Lung (tissue), 16 donors: ENCODE measurements around the gene CDC5L. TPM values are rescaled to one million over a fixed set of nuclear protein-coding genes. Genes with fewer than 3 reads are reported as not detected.

Experiments
- ATAC-seq: fragments of 200-7000 bp; cut with Tn5 transposase; one replicate; pipeline ENCODE4 v1.9.1; 2020; ENCODE audit warnings: moderate number of reproducible peaks; ENCODE audit not compliant: insufficient read depth, low FRiP score
- DNase-seq, 3 donors: peaks; one replicate each; pipeline ENCODE4 v3.0.0-alpha.2; 2013 to 2017
- H3K27ac ChIP-seq, 2 donors: one replicate each; pipeline ENCODE4 v1.5.1; 2013; ENCODE audit warnings: mild to moderate bottlenecking in 2 of 2, moderate library complexity in 2 of 2, control low read depth in 1 of 2, inconsistent platforms in 1 of 2, low read depth in 1 of 2, low read length in 1 of 2
- H3K27me3 ChIP-seq, 3 donors: one replicate each; pipeline ENCODE4 v1.5.1; 2013; ENCODE audit warnings: low read length in 2 of 3; ENCODE audit not compliant: control insufficient read depth in 3 of 3, insufficient read depth in 3 of 3
- H3K36me3 ChIP-seq, 4 donors: one replicate each; pipeline ENCODE4 v1.5.1; 2013; ENCODE audit warnings: low read length in 4 of 4, mild to moderate bottlenecking in 1 of 4, moderate library complexity in 1 of 4; ENCODE audit not compliant: control insufficient read depth in 4 of 4, insufficient read depth in 4 of 4
- H3K4me1 ChIP-seq, 5 donors: one replicate each; pipeline ENCODE4 v1.5.1; 2013; ENCODE audit warnings: low read length in 5 of 5, mild to moderate bottlenecking in 2 of 5, moderate library complexity in 1 of 5; ENCODE audit not compliant: control insufficient read depth in 5 of 5, insufficient read depth in 5 of 5
- H3K4me3 ChIP-seq: one replicate; pipeline ENCODE4 v1.5.1; 2013; ENCODE audit warnings: mild to moderate bottlenecking, control low read depth, moderate library complexity
- H3K9ac ChIP-seq, 2 donors: one replicate each; pipeline ENCODE4 v1.5.1; 2013; ENCODE audit warnings: low read length in 2 of 2, control low read depth in 1 of 2; ENCODE audit not compliant: insufficient read depth in 1 of 2
- H3K9me3 ChIP-seq, 4 donors: one replicate each; pipeline ENCODE4 v1.5.1; 2013; ENCODE audit warnings: low read length in 3 of 4, mild to moderate bottlenecking in 1 of 4, moderate library complexity in 1 of 4; ENCODE audit not compliant: control insufficient read depth in 4 of 4, insufficient read depth in 3 of 4
- CTCF ChIP-seq: IDR thresholded peaks from 2 replicates; pipeline ENCODE4 v1.5.1; 2012; ENCODE audit warnings: mild to moderate bottlenecking; ENCODE audit errors: control extremely low read depth, extremely low read depth
- WGBS, 2 donors: extraction: QIAGEN DNeasy Blood & Tissue Kit; methylation state at CpG; one replicate each; pipeline ENCODE4 v1.1.7; 2013; 5-methylcytosine and 5-hydroxymethylcytosine counted together
- long read RNA-seq, 5 donors: transcript quantifications; one replicate each; lab custom pipeline, GENCODE V29; 2026
- polyA plus RNA-seq, 2 donors: library from polyadenylated mRNA; stranded (reverse); fragments of 200-250 nt; gene quantifications; one replicate each; pipeline ENCODE4 v1.2.1, GENCODE V29; 2013
- total RNA-seq, 2 donors: library from RNA; depleted of rRNA in 1 of 2; stranded (reverse); fragments of >200 nt in 1 of 2; gene quantifications; one replicate each; pipeline ENCODE4 v1.2.1, GENCODE V29; 2014 to 2021
- donor health status: control.
- donor health status: control.
- donor health status: Bipolar disorder and iron deficiency.
- donor health status: healthy.
- donor health status: DM: yes; HTN: yes; CAD: no.

Gene CDC5L
- total RNA-seq (10 to 100 TPM; 13.2 to 26.8 TPM), polyA plus RNA-seq (1 to 10 TPM; 5.1 to 9.5 TPM)
- long read RNA-seq, donor 1, full-length matches to known transcripts, result 5 of 56 reads
- long read RNA-seq, donor 1, partial matches to known transcripts, result 51 of 56 reads
- long read RNA-seq, donor 1, other reads (novel, unspliced or antisense), result 0 of 56 reads
- long read RNA-seq, donor 2, partial matches to known transcripts, result 35 of 35 reads
- long read RNA-seq, donor 2, other reads (novel, unspliced or antisense), result 0 of 35 reads
- long read RNA-seq, donor 3, full-length matches to known transcripts, result 2 of 30 reads
- long read RNA-seq, donor 3, partial matches to known transcripts, result 28 of 30 reads
- long read RNA-seq, donor 3, other reads (novel, unspliced or antisense), result 0 of 30 reads
- long read RNA-seq, donor 4, full-length matches to known transcripts, result 1 of 27 reads
- long read RNA-seq, donor 4, partial matches to known transcripts, result 26 of 27 reads
- long read RNA-seq, donor 4, other reads (novel, unspliced or antisense), result 0 of 27 reads
- long read RNA-seq, donor 5, full-length matches to known transcripts, result 4 of 20 reads
- long read RNA-seq, donor 5, partial matches to known transcripts, result 16 of 20 reads
- long read RNA-seq, donor 5, other reads (novel, unspliced or antisense), result 0 of 20 reads

- Histone ChIP-seq H3K27me3 (no peaks in the 10 kb centered on the region), H3K36me3 (peaks cover 1 to 3% (median 2%) of the 10 kb centered on the region in 4 donors), H3K9me3 (no peaks in the 10 kb centered on the region), H3K4me1 (peaks cover 3 to 25% (median 13%) of the 10 kb centered on the region in 5 donors), H3K9ac (peak within 1 kb of the TSS; percentile 87 to 89), H3K27ac (peak within 1 kb of the TSS; percentile 74 to 94), H3K4me3 (peak within 1 kb of the TSS; percentile 60)
- 0% methylated on average over 56 of the region's 56 CpGs for WGBS, 2 donors
- DNase-seq, result peak; percentile 99 to 100 (median 100)
- ATAC-seq, result peak; percentile 79
- TF ChIP-seq CTCF, result no peak
Measured at GRCh38 chr6:44387346-44388134, at the start of gene CDC5L. Gene CDC5L, plus strand, starts transcription at chr6:44387706. Its CDS starts 118 bp downstream, at chr6:44387824.

- H3K4me3 ChIP-seq, result no peak overlapping the region
- peak; percentile 75 for TF ChIP-seq CTCF
- 2 to 3% methylated on average over 11 of the region's 11 CpGs for WGBS, 2 donors
- ATAC-seq (peak; percentile 73), DNase-seq (peak; percentile 59 to 70 (median 64))
- peaks cover 0 to 34% (median 20%) of the 10 kb centered on the region in 3 donors for H3K27me3 ChIP-seq
- H3K36me3 ChIP-seq, result no peaks in the 10 kb centered on the region
- H3K27ac ChIP-seq, result no peak overlapping the region
- peaks cover 0 to 7% (median 4%) of the 10 kb centered on the region in 5 donors for H3K4me1 ChIP-seq
- H3K9me3 ChIP-seq, result no peaks in the 10 kb centered on the region
- no peak overlapping the region for H3K9ac ChIP-seq
Measured at GRCh38 chr6:44338228-44339122, 49.0 kb upstream of the CDC5L start.

DNA sequence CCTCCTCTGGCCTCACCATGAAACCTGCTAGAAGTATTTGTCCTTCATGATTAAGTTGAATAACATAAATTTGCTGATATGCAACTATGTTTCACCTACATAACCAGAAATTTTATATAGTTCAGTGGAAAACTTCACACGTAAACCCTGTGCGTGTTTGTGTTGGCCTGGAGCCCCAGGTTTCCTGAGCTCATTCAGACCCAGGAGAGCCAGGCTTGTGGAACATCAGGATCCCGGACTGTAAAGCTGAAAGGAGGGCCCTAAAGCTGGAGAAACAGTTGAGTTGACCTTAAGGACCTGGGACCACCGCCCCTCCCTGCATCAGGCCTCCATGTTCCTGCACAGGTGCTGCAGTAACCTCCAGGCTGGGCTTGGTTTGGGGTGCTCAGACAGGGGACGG is 48.2 kb upstream of the CDC5L start:
- Histone ChIP-seq H3K4me3 (no peak overlapping the region), H3K27me3 (peaks cover 0 to 36% (median 25%) of the 10 kb centered on the region in 3 donors), H3K9me3 (no peaks in the 10 kb centered on the region), H3K9ac (no peak overlapping the region), H3K36me3 (no peaks in the 10 kb centered on the region), H3K4me1 (peaks cover 0 to 7% (median 4%) of the 10 kb centered on the region in 5 donors), H3K27ac (no peak overlapping the region)
- TF ChIP-seq CTCF, result no peak
- DNase-seq (no peak), ATAC-seq (no peak)
- WGBS, 2 donors, result 77 to 88% methylated on average over 5 of the region's 5 CpGs
